GM23248 (cell line): ENCODE results near the gene RPRD1B. TPM values are rescaled to one million over a fixed set of nuclear protein-coding genes. Genes with fewer than 3 reads are reported as not detected.

ENCODE experiments used
- DNase-seq: peaks from one replicate; pipeline ENCODE4 v3.0.0-alpha.2; 2015
- H2AFZ ChIP-seq: fragments of 200-600 bp; sonication (generic); 2 replicates; pipeline ENCODE4 v1.6.1; 2016; ENCODE audit warnings: antibody characterized with exemption
- H3F3A ChIP-seq: fragments of 200-600 bp; sonication (generic); 2 replicates; pipeline ENCODE4 v1.6.1; 2016; ENCODE audit warnings: mild to moderate bottlenecking, antibody characterized with exemption, mixed run types; ENCODE audit not compliant: insufficient read depth
- H3K27ac ChIP-seq: fragments of 200-600 bp; sonication (generic); 2 replicates; pipeline ENCODE4 v1.5.1; 2016; ENCODE audit warnings: mild to moderate bottlenecking
- H3K27me3 ChIP-seq: fragments of 200-600 bp; sonication (generic); replicated peaks from 2 replicates; pipeline ENCODE4 v1.6.1; 2016; ENCODE audit warnings: mild to moderate bottlenecking; ENCODE audit not compliant: insufficient read depth
- H3K36me3 ChIP-seq: fragments of 200-600 bp; sonication (generic); 2 replicates; pipeline ENCODE4 v1.6.1; 2016; ENCODE audit warnings: low read depth, mild to moderate bottlenecking
- H3K4me1 ChIP-seq: fragments of 200-600 bp; sonication (generic); 2 replicates; pipeline ENCODE4 v1.6.1; 2016; ENCODE audit warnings: mild to moderate bottlenecking; ENCODE audit not compliant: insufficient read depth
- H3K4me2 ChIP-seq: fragments of 200-600 bp; sonication (generic); one replicate; pipeline ENCODE4 v1.6.1; 2016; ENCODE audit warnings: mild to moderate bottlenecking; ENCODE audit not compliant: unreplicated experiment
- H3K4me3 ChIP-seq: fragments of 200-600 bp; sonication (generic); 2 replicates; pipeline ENCODE4 v1.5.1; 2016; ENCODE audit warnings: mild to moderate bottlenecking
- H3K79me2 ChIP-seq: fragments of 200-600 bp; sonication (generic); 2 replicates; pipeline ENCODE4 v1.6.1; 2016; ENCODE audit warnings: mild to moderate bottlenecking; ENCODE audit not compliant: insufficient read depth
- H3K9ac ChIP-seq: fragments of 200-600 bp; sonication (generic); 2 replicates; pipeline ENCODE4 v1.6.1; 2016; ENCODE audit warnings: mild to moderate bottlenecking
- H3K9me2 ChIP-seq: fragments of 200-600 bp; sonication (generic); 2 replicates; pipeline ENCODE4 v1.6.1; 2016; ENCODE audit warnings: mixed run types, mild to moderate bottlenecking, moderate library complexity; ENCODE audit not compliant: insufficient read depth
- H3K9me3 ChIP-seq: fragments of 200-600 bp; sonication (generic); one replicate; pipeline ENCODE4 v1.6.1; 2017; ENCODE audit warnings: low read depth
- H4K20me1 ChIP-seq: fragments of 200-600 bp; sonication (generic); 2 replicates; pipeline ENCODE4 v1.6.0; 2016; ENCODE audit not compliant: insufficient read depth
- EZH2 ChIP-seq: fragments of 200-600 bp; sonication (generic); IDR thresholded peaks from 2 replicates; pipeline ENCODE4 v1.6.1; 2018; ENCODE audit warnings: antibody characterized with exemption, mild to moderate bottlenecking; ENCODE audit not compliant: insufficient read depth, poor library complexity, severe bottlenecking
- EZH2phosphoT487 ChIP-seq: fragments of 200-600 bp; sonication (generic); IDR thresholded peaks from 2 replicates; pipeline ENCODE4 v1.6.1; 2018; ENCODE audit warnings: antibody characterized with exemption, moderate library complexity, mild to moderate bottlenecking, low read depth; ENCODE audit not compliant: insufficient read depth
- WGBS, 2 experiments: methylation state at CpG; one replicate each; pipeline ENCODE4 v1.1.6; 2015 to 2017; ENCODE audit warnings: low lambda C conversion rate in 2 of 2, low coverage in 1 of 2; ENCODE audit errors: missing lambda C conversion rate in 2 of 2; 5-methylcytosine and 5-hydroxymethylcytosine counted together
- in situ Hi-C: fragments of 300-500 bp; cut with MboI; formaldehyde crosslinking; loops from 2 replicates; pipeline ENCODE4 v1.15.0; 2020
- polyA plus RNA-seq: library from polyadenylated mRNA; unstranded; fragments of >200 nt; fragmentation: Nextera tagmentation; extraction: Ambion mirVana; gene quantifications from 2 replicates; pipeline ENCODE4 v1.2.1, GENCODE V29; 2016
- total RNA-seq: library from RNA; depleted of rRNA; stranded (reverse); fragments of >200 nt; shearing (Covaris generic); gene quantifications from 2 replicates; pipeline ENCODE4 v1.2.3, GENCODE V29; 2014

Gene RPRD1B
- total and polyA plus RNA-seq, 2 experiments from 2014 or later: 13.5 to 15.6 TPM

DNA sequence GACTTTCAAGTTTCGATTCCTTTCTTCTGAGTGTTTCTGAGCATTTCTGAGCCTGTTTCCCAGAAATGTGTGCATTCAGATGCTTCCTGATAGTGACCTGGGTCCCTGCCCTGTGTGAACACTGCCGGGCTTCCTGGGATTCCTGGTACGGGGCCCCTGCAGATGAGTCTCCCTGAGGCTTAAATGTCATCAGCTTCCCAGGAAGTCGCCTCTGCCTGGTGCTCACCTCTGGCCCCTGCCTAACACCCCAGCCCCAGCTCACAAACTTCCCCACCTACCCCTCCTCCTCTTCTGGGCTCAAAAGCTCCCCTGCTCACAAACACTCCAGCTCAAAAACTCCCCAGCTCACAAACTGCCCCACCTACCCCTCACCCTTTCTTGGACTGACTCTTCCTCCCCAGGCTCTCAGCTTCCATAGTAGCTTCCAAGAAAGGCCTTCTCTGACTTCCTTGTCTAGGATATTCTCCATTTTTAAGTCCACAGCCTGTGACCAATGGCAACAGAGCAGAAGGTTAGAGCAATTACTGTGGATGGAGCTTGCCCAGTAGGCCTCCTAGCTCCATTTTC, 89.6 kb downstream of the RPRD1B start:
- no peaks in the 10 kb centered on the region for H3K79me2 ChIP-seq
- in situ Hi-C loops: no loop called here
- peaks cover 36% of the 10 kb centered on the region for H3F3A ChIP-seq
- H3K27ac ChIP-seq: peak overlapping the region; percentile 88
- 12 to 13% methylated on average over 4 of the region's 4 CpGs for WGBS, 2 experiments
- H3K9ac ChIP-seq: peak overlapping the region; percentile 71
- peak overlapping the region; percentile 90 for H2AFZ ChIP-seq
- DNase-seq: peak; percentile 73
- H3K4me1 ChIP-seq: peaks cover 42% of the 10 kb centered on the region
- no peaks in the 10 kb centered on the region for H4K20me1 ChIP-seq
- H3K9me2 ChIP-seq: no peaks in the 10 kb centered on the region
- H3K36me3 ChIP-seq: no peaks in the 10 kb centered on the region
- peak overlapping the region; percentile 59 for H3K4me2 ChIP-seq
- peak overlapping the region; percentile 14; the same call in 1 of the 2 replicates for H3K4me3 ChIP-seq
- H3K9me3 ChIP-seq: no peaks in the 10 kb centered on the region
- TF ChIP-seq EZH2 (no peak), EZH2phosphoT487 (no peak)
- no peaks in the 10 kb centered on the region for H3K27me3 ChIP-seq

DNA sequence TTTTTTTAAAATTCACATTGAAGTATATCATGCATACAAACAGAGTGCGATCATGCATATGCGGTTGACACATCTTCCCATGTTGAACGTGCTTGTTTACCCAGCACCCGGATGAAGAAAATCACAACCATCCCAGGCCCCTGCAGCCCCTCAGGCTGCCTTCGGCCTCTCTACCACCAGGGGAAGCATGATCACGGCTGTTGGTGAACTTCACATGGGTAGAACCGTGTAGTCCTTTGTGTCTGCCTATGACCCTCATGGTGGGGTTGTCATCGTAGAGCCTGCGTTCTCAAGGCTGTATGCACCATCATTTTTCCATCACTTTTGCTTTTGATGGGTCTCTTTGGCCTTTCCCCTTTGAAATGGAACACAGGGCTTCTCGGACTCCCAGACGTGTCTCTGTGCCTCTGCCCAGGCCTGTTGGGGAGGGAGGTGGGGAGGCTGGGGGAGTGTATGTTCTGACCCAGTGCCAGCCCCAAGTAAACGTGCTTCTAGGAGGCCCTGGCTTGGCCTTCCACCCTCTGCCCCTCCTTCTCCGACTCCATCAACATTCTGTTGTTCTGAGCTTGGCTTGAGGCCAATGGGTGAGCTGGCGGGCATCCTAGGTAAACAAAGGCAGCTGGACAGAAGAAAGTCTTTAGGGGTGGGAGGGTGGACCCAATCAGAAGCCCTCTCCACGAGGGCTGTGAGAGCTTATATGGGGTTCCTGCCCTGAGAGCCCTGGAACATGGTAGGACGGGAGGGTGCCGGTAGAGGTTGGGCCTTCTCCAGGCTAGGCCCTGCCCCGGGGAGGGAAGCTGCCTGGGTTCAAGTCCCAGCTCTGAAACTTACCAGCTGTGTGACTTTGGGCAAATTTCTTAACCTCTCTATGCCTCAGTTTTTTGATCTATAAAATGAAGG, 91.9 kb downstream of the RPRD1B start:
- peaks cover 26% of the 10 kb centered on the region for H3F3A ChIP-seq
- H3K79me2 ChIP-seq: no peaks in the 10 kb centered on the region
- TF ChIP-seq EZH2: no peak
- TF ChIP-seq EZH2phosphoT487: no peak
- no peak overlapping the region for H3K9ac ChIP-seq
- H4K20me1 ChIP-seq: no peaks in the 10 kb centered on the region
- no peaks in the 10 kb centered on the region for H3K9me3 ChIP-seq
- no peaks in the 10 kb centered on the region for H3K36me3 ChIP-seq
- no peak overlapping the region for H2AFZ ChIP-seq
- H3K4me2 ChIP-seq: no peak overlapping the region
- no peaks in the 10 kb centered on the region for H3K27me3 ChIP-seq
- 90 to 95% methylated on average over 18 of the region's 18 CpGs for WGBS, 2 experiments
- DNase-seq: no peak
- H3K27ac ChIP-seq: no peak overlapping the region
- no peaks in the 10 kb centered on the region for H3K9me2 ChIP-seq
- H3K4me1 ChIP-seq: peaks cover 24% of the 10 kb centered on the region
- in situ Hi-C loops: no loop called here
- no peak overlapping the region for H3K4me3 ChIP-seq

- WGBS, 2 experiments: 78 to 80% methylated on average over 7 of the region's 7 CpGs
- Histone ChIP-seq H3K9ac (no peak overlapping the region), H3K79me2 (no peaks in the 10 kb centered on the region), H3K4me2 (peak overlapping the region; percentile 43), H3K9me2 (no peaks in the 10 kb centered on the region), H3K27ac (peak overlapping the region; percentile 49), H3K36me3 (no peaks in the 10 kb centered on the region), H3K9me3 (no peaks in the 10 kb centered on the region), H2AFZ (no peak overlapping the region), H3K27me3 (no peaks in the 10 kb centered on the region), H3K4me3 (no peak overlapping the region), H3F3A (peaks cover 26% of the 10 kb centered on the region), H4K20me1 (no peaks in the 10 kb centered on the region), H3K4me1 (peaks cover 24% of the 10 kb centered on the region)
- TF ChIP-seq EZH2phosphoT487 (no peak), EZH2 (no peak)
- in situ Hi-C loops: no loop called here
- DNase-seq: no peak
Measured at GRCh38 chr20:38126146-38126921, 92.8 kb downstream of the RPRD1B start.

DNA sequence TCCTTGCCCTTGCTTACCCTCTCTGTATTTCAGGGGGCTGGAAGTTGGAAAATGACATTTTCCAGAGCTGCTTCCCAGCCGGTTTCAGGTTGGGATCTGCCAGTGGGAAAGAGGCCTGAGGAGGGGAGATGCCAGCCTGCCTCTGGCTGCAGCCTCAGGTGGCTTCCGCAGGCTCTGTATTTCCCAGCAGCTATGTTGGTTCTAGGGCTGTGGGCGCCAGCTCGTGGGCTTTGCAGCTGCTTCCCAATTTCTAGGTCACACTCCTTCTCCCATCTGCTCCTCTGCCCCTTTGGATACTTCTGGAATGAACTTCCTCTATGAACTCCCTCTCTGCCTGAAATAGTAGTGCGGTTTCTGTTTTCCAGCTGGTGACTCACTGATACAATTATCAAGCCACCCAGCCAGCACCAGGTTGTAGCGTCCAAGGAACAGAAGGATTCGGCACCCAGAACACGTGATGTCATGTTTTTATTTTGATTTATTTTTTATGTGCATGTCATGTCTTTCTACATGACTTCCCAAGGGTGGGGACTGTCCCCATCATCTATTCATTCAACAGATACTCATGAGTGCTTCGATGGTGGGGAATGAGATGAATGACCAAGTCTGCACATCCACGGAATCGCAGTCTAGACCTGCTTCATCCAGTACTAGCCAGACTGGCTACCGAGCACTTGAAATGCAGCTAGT, 93.5 kb downstream of the RPRD1B start:
- Histone ChIP-seq H3F3A (peaks cover 26% of the 10 kb centered on the region), H3K9me2 (no peaks in the 10 kb centered on the region), H3K4me1 (peaks cover 24% of the 10 kb centered on the region), H2AFZ (no peak overlapping the region), H4K20me1 (no peaks in the 10 kb centered on the region), H3K9ac (peak overlapping the region; percentile 11; the same call in 1 of the 2 replicates), H3K27me3 (no peaks in the 10 kb centered on the region), H3K9me3 (no peaks in the 10 kb centered on the region), H3K4me3 (no peak overlapping the region), H3K27ac (peak overlapping the region; percentile 49), H3K79me2 (no peaks in the 10 kb centered on the region), H3K4me2 (peak overlapping the region; percentile 43), H3K36me3 (no peaks in the 10 kb centered on the region)
- WGBS, 2 experiments: 22% methylated on average over 12 of the region's 12 CpGs
- peak; percentile 85 for DNase-seq
- TF ChIP-seq EZH2phosphoT487 (no peak), EZH2 (no peak)
- in situ Hi-C loops: no loop called here
